LNCaP clone FGC (cell line): Measurements from ENCODE around the gene ZNF385B.
"Not testable (repeated sequence)": the region's sequence is repeated elsewhere in the genome, so short reads cannot be mapped to it uniquely, and the experiment has no call there.

Experiments used
- DNase-seq: peaks from one replicate; pipeline ENCODE4 v3.0.0-alpha.2; 2011; ENCODE audit warnings: low read depth
- H3K4me3 ChIP-seq: 2 replicates; pipeline ENCODE4 v1.5.1; 2011; ENCODE audit warnings: mild to moderate bottlenecking, low read depth, low read length, control low read depth
- TF ChIP-seq, protein P1 (sequence below): IDR thresholded peaks from 2 replicates; pipeline ENCODE4 v1.5.1; 2012; ENCODE audit warnings: mild to moderate bottlenecking; ENCODE audit not compliant: control insufficient read depth, insufficient read depth; ENCODE audit errors: extremely low read depth

Gene ZNF385B

DNA sequence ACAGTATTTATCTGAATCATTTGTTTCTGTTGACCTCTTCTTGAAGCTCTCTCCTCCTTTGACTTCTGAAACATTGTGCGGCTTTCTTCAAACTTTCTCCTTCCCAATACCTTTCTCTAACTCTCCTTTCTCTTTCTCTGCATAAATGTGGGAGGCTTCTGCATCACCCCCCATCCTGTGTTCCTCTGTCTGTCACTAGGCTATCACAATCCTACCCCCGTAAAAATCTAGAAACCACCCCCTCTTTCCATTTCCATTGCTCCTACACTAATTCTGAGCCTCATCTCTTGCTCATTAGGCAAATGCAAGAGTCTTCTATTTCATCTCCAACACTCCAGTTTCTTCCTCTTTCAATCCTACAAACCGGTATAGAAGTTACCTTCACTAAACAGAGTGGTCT lies 32.2 kb upstream of the ZNF385B start:
- H3K4me3 ChIP-seq, result no peak overlapping the region
- TF ChIP-seq, protein P1, sequence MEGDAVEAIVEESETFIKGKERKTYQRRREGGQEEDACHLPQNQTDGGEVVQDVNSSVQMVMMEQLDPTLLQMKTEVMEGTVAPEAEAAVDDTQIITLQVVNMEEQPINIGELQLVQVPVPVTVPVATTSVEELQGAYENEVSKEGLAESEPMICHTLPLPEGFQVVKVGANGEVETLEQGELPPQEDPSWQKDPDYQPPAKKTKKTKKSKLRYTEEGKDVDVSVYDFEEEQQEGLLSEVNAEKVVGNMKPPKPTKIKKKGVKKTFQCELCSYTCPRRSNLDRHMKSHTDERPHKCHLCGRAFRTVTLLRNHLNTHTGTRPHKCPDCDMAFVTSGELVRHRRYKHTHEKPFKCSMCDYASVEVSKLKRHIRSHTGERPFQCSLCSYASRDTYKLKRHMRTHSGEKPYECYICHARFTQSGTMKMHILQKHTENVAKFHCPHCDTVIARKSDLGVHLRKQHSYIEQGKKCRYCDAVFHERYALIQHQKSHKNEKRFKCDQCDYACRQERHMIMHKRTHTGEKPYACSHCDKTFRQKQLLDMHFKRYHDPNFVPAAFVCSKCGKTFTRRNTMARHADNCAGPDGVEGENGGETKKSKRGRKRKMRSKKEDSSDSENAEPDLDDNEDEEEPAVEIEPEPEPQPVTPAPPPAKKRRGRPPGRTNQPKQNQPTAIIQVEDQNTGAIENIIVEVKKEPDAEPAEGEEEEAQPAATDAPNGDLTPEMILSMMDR, result no peak
- no peak for DNase-seq

DNA sequence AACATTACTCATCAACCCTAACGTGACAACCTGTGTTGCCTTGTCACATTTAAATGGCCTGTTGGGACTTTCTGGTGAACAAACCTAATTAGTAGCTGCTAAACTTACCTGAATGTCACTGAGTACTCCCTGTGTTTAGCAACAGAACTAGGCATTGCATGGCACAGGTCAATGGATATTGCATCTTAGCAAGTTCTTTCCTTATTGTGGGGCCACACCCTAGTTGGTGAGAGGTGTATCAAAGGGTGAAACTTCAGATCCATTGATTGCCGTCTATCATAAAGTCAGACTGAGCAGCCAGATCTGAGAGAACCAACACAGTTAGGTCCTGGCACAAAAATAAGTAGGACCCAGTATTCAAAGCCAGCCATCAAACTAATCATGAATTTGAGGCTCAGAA lies 29.8 kb upstream of the ZNF385B start:
- no peak overlapping the region for H3K4me3 ChIP-seq
- TF ChIP-seq, protein P1, result no peak
- DNase-seq, result no peak

DNA sequence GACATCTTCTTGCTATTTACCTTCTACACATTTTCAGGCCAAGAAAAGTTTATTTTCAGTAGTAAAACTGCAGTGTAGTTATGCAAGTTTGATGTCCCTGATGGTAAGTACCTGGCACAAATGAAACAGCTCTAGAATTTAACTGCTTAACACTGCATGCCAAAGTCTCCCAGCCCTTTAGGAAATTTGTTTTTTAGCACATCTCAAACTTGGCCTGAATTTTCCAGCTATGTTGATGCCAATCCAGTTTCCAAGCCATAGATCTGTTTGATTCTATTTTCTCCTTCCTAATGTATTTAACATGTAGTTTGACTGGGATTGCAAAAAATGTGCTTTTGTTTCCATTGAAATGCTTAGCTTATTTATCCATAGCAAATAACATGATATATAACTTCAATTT lies 29.3 kb upstream of the ZNF385B start:
- no peak for DNase-seq
- H3K4me3 ChIP-seq, result no peak overlapping the region
- TF ChIP-seq, protein P1, result no peak

DNA sequence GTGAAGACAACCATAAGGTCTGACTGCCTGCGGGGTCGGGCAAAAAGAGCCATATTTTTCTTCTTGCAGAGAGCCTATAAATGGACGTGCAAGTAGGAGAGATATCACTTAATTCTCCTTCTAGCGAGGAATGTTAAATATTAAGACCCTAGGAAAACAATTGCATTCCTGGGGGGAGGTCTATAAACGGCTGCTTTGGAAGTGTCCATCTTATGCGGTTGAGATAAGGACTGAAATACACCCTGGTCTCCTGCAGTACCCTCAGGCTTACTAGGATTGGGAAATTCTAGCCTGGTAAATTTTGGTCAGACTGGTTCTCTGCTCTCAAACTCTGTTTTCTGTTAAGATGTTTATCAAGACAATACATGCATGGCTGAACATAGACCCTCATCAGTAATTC lies 27.2 kb upstream of the ZNF385B start:
- DNase-seq, result not testable (repeated sequence)

DNA sequence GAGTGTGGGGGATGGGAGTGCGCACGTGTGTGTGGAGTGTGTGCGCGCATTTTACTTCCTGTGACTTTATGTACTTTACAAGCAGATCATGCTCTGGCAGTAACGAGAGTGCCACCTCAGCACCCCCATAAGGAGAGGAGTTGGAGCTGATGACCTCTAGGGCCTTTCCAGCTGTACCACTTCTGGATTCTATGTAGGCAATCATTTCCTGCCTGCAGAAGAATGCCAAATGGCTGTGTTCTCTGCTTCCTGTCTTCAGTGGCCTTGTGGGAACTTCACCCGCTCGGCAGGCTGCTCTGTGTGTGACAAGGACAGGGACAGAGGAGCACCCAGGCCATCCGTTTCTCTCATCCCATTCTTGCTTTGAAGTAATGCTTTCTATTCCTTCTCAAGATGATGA lies 22.8 kb upstream of the ZNF385B start:
- DNase-seq, result no peak
- TF ChIP-seq, protein P1, result no peak
- no peak overlapping the region for H3K4me3 ChIP-seq

More for the DNA sequence above, 27.2 kb upstream of the ZNF385B start:
- H3K4me3 ChIP-seq, result not testable (repeated sequence)

DNA sequence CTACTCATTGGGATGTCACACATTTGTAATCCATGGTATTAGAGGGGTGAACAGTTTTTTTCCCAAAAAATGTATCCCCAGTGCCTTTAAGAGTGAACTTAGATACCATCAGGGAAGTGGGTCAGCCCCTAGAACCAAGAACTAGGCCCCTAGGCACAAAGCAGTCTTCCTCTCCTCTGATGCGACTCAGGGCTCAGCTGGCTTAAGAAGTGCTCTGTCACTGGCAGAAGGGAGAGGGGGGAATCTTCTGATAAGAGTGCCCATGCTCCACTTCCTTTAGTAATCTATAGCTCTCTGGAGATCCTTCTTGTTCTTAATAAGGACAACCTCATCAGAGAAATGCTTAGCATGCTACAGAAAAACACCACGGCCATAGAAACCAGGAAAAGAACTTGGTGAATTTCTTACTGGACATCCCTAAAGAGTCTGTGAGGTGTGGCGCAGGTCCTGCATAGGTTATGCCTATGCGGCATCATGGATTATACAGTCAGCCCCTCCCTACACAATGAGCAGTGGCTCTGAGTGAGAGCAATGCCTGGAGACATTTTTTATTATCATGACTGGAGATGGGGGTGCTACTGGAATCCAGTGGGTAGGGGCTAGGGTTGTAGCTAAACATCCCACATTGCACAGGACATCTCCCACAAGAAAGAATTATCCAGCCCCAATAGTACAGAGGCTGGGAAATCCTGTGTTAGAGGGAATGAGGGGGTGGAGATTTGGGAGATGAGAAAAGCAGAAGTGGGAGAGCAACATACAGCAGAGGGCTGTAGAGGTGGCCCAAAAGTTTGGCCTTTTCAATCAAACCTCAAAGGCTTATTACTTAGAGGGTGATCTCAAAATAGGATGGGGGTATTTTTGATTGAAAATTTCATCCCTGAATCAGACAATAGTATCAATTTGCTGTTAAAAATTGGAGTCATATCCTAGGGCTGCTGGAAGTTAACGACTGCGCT lies 21.7 kb upstream of the ZNF385B start:
- no peak overlapping the region for H3K4me3 ChIP-seq
- TF ChIP-seq, protein P1, result no peak
- DNase-seq, result no peak

DNA sequence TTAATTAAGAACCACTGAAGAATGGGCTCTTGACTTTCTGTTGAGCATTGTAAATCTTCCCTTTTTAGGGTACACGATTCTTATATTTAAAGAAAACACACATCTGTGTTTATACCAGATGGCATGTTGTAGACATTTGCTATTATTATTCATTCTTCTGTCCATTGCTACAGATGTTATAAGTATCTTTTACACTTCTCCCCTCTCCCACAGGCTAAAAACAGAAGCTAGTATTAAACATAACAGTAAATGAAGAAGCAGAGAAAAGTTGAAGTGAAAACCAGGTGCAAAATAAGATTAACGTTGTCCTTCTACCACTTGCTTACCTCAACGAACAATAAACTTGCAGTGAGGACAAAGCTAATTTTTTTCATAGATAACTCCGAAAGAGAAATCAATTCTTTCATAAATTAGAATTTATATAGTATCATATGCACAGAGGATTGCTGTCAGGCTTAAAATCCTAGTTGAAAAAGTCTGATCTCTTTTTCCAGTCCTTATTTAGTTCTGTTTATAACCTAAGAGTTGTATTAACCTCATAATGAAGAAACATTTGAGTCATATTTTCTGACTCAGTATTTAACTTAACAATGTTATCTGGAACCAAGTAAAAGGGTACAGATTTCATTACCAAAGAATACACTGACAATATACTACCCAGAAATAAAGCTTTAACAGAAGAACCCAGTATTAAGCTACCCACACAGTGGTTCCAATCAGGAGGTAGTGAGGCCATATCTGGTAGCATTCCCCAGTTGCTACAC lies 16.4 kb upstream of the ZNF385B start:
- DNase-seq, result no peak
- H3K4me3 ChIP-seq, result no peak overlapping the region
- TF ChIP-seq, protein P1, result no peak
